ENCODE results near the gene TMEM150A.

The TMEM150A gene

GRCh38 chr2:85589982-85590791 lies 12.3 kb downstream of the TMEM150A start:
- TF ChIP-seq ZFX (IDR thresholded peaks at IDR 0.05; ENCODE audit: borderline replicate concordance), result no peak
- no peak for TF ChIP-seq CTCF (IDR thresholded peaks at IDR 0.05)

GRCh38 chr2:85589181-85589580 lies 13.3 kb downstream of the TMEM150A start:
- no peak overlapping the region for H3K27ac ChIP-seq
- no peak for TF ChIP-seq ZFX (IDR thresholded peaks at IDR 0.05; ENCODE audit: borderline replicate concordance)
- no peak for TF ChIP-seq CTCF (IDR thresholded peaks at IDR 0.05)

More at GRCh38 chr2:85589982-85590791, 12.3 kb downstream of the TMEM150A start:
- H3K27ac ChIP-seq, result no peak overlapping the region

- no peak overlapping the region for H3K27ac ChIP-seq
- TF ChIP-seq CTCF (IDR thresholded peaks at IDR 0.05) (no peak), ZFX (IDR thresholded peaks at IDR 0.05; ENCODE audit: borderline replicate concordance) (no peak)
Observed at GRCh38 chr2:85588645-85589044, 13.9 kb downstream of the TMEM150A start.

- TF ChIP-seq ZFX (IDR thresholded peaks at IDR 0.05; ENCODE audit: borderline replicate concordance) (no peak), CTCF (IDR thresholded peaks at IDR 0.05) (no peak)
- H3K27ac ChIP-seq, result no peak overlapping the region
Observed at GRCh38 chr2:85588236-85588635, 14.3 kb downstream of the TMEM150A start.

- no peak for TF ChIP-seq ZFX (IDR thresholded peaks at IDR 0.05; ENCODE audit: borderline replicate concordance)
- TF ChIP-seq CTCF (IDR thresholded peaks at IDR 0.05), result no peak
- H3K27ac ChIP-seq, result no peak overlapping the region
Observed at GRCh38 chr2:85585781-85586105, 16.8 kb downstream of the TMEM150A start.

GRCh38 chr2:85584857-85585780 lies 17.4 kb downstream of the TMEM150A start:
- H3K27ac ChIP-seq, result no peak overlapping the region

More at GRCh38 chr2:85584857-85585780, 17.4 kb downstream of the TMEM150A start:
- TF ChIP-seq ZFX (IDR thresholded peaks at IDR 0.05; ENCODE audit: borderline replicate concordance) (no peak), CTCF (IDR thresholded peaks at IDR 0.05) (no peak)
